Activated B cell treated with CpG ODN at 0.5 μM for 24 hours (primary cell): ENCODE measurements around the gene RFX8. TPM values are rescaled to one million over a fixed set of nuclear protein-coding genes. Genes with fewer than 3 reads are reported as not detected.

Experiments
- ATAC-seq: fragments of 200-7000 bp; cut with Tn5 transposase; one replicate; pipeline ENCODE4 v1.10.0; 2021; ENCODE audit warnings: low read depth, mild to moderate bottlenecking, moderate library complexity
- CTCF ChIA-PET: fragments of 350-600 bp; sonication (Branson Sonifier 250); formaldehyde crosslinking; loops from one replicate; lab custom pipeline; 2021; ENCODE audit warnings: antibody characterized with exemption; lab: Charles Lee
- POLR2A ChIA-PET: fragments of 350-600 bp; sonication (Branson Sonifier 250); formaldehyde crosslinking; loops from one replicate; lab custom pipeline; 2021; ENCODE audit warnings: antibody characterized with exemption; lab: Charles Lee
- DNase-seq: peaks from one replicate; pipeline ENCODE4 v3.0.0; 2022
- H3K27ac Mint-ChIP-seq: one replicate; pipeline ENCODE4 v1.8.0; 2020; ENCODE audit warnings: mixed read lengths
- H3K27me3 Mint-ChIP-seq: one replicate; pipeline ENCODE4 v1.8.0; 2021; ENCODE audit warnings: mixed read lengths
- H3K36me3 Mint-ChIP-seq: one replicate; pipeline ENCODE4 v1.8.0; 2021; ENCODE audit warnings: low read depth, mixed read lengths
- H3K4me1 Mint-ChIP-seq: one replicate; pipeline ENCODE4 v1.8.0; 2021; ENCODE audit warnings: mixed read lengths
- H3K4me3 Mint-ChIP-seq: one replicate; pipeline ENCODE4 v1.8.0; 2020; ENCODE audit warnings: mild to moderate bottlenecking, mixed read lengths
- H3K9me3 Mint-ChIP-seq: one replicate; pipeline ENCODE4 v1.8.0; 2020; ENCODE audit warnings: mixed read lengths
- CTCF ChIP-seq: fragments of 200-600 bp; IDR thresholded peaks from one replicate; pipeline ENCODE4 v1.8.0; 2022; ENCODE audit warnings: antibody characterized with exemption, mild to moderate bottlenecking
- intact Hi-C: fragments of 100-400 bp; cut with micrococcal nuclease; formaldehyde crosslinking; loops from one replicate; pipeline ENCODE4 v1.15.1; 2024
- total RNA-seq: library from RNA; stranded (reverse); gene quantifications from 2 replicates; pipeline ENCODE4 v1.2.3, GENCODE V29; 2022

The RFX8 gene
- total RNA-seq, 1 donor from 2014 or later = not detected

- no peaks in the 10 kb centered on the region for H3K36me3 Mint-ChIP-seq
- H3K9me3 Mint-ChIP-seq = no peaks in the 10 kb centered on the region
- TF ChIP-seq CTCF = no peak
Observed at GRCh38 chr2:101501443-101501842, 26.5 kb upstream of the RFX8 start.

GRCh38 chr2:101500860-101501259, 25.9 kb upstream of the RFX8 start:
- no peak for TF ChIP-seq CTCF
- ChIA-PET CTCF (no interaction called here), POLR2A (no interaction called here)
- Mint-ChIP-seq H3K36me3 (no peaks in the 10 kb centered on the region), H3K27ac (no peak overlapping the region), H3K4me3 (no peak overlapping the region), H3K9me3 (no peaks in the 10 kb centered on the region), H3K4me1 (no peaks in the 10 kb centered on the region), H3K27me3 (no peaks in the 10 kb centered on the region)
- no peak for ATAC-seq
- DNase-seq = no peak
- intact Hi-C loops = no loop called here

More at GRCh38 chr2:101501443-101501842, 26.5 kb upstream of the RFX8 start:
- no peaks in the 10 kb centered on the region for H3K4me1 Mint-ChIP-seq
- no peak overlapping the region for H3K4me3 Mint-ChIP-seq
- H3K27ac Mint-ChIP-seq = no peak overlapping the region
- ATAC-seq (no peak), DNase-seq (no peak)
- ChIA-PET POLR2A (no interaction called here), CTCF (no interaction called here)
- intact Hi-C loops = no loop called here
- no peaks in the 10 kb centered on the region for H3K27me3 Mint-ChIP-seq

GRCh38 chr2:101500180-101500579, 25.3 kb upstream of the RFX8 start:
- ATAC-seq (no peak), DNase-seq (no peak)
- TF ChIP-seq CTCF = no peak
- intact Hi-C loops = no loop called here
- H3K27me3 Mint-ChIP-seq = no peaks in the 10 kb centered on the region
- POLR2A ChIA-PET = no interaction called here
- H3K4me1 Mint-ChIP-seq = no peaks in the 10 kb centered on the region
- CTCF ChIA-PET = no interaction called here
- no peaks in the 10 kb centered on the region for H3K36me3 Mint-ChIP-seq
- H3K4me3 Mint-ChIP-seq = no peak overlapping the region
- H3K27ac Mint-ChIP-seq = no peak overlapping the region
- H3K9me3 Mint-ChIP-seq = no peaks in the 10 kb centered on the region

- Mint-ChIP-seq H3K36me3 (no peaks in the 10 kb centered on the region), H3K9me3 (no peaks in the 10 kb centered on the region), H3K27ac (no peak overlapping the region), H3K4me1 (no peaks in the 10 kb centered on the region), H3K27me3 (no peaks in the 10 kb centered on the region), H3K4me3 (no peak overlapping the region)
- ATAC-seq (no peak), DNase-seq (no peak)
- ChIA-PET CTCF (no interaction called here), POLR2A (no interaction called here)
- intact Hi-C loops = no loop called here
- TF ChIP-seq CTCF = no peak
Observed at GRCh38 chr2:101496279-101496678, 21.4 kb upstream of the RFX8 start.

- H3K27ac Mint-ChIP-seq = no peak overlapping the region
- CTCF ChIA-PET = no interaction called here
- no peaks in the 10 kb centered on the region for H3K4me1 Mint-ChIP-seq
- POLR2A ChIA-PET = no interaction called here
- H3K4me3 Mint-ChIP-seq = no peak overlapping the region
- no peak for ATAC-seq
- intact Hi-C loops = no loop called here
- no peaks in the 10 kb centered on the region for H3K9me3 Mint-ChIP-seq
- TF ChIP-seq CTCF = no peak
- H3K36me3 Mint-ChIP-seq = no peaks in the 10 kb centered on the region
- H3K27me3 Mint-ChIP-seq = peaks cover 7% of the 10 kb centered on the region
- DNase-seq = no peak
Observed at GRCh38 chr2:101492936-101493473, 18.1 kb upstream of the RFX8 start.
